Peyer's patch (tissue), 4 donors: ENCODE results near the gene RAD18. TPM values are rescaled to one million over a fixed set of nuclear protein-coding genes. Genes with fewer than 3 reads are reported as not detected.

ENCODE experiments used
- DNase-seq, 3 donors: peaks; one replicate each; pipeline ENCODE4 v3.0.0-alpha.2; 2017 to 2019
- H3K27ac ChIP-seq, 4 donors: fragments of 200-600 bp; sonication (generic); one replicate each; pipeline ENCODE4 v1.5.1; 2016 to 2019
- H3K27me3 ChIP-seq, 2 donors: fragments of 200-600 bp; sonication (generic); one replicate each; pipeline ENCODE4 v1.5.1; 2019
- H3K36me3 ChIP-seq, 3 donors: fragments of 200-600 bp; sonication (generic); one replicate each; pipeline ENCODE4 v1.5.1; 2016 to 2019
- H3K4me1 ChIP-seq, 4 donors: fragments of 200-600 bp; sonication (generic); one replicate each; pipeline ENCODE4 v1.5.1; 2016 to 2019
- H3K4me3 ChIP-seq, 4 donors: fragments of 200-600 bp; sonication (generic); 1 replicate in 3 of 4; 2 replicates in 1 of 4; pipeline ENCODE4 v1.5.1; 2016 to 2019; ENCODE audit warnings: mild to moderate bottlenecking in 1 of 4
- H3K9me3 ChIP-seq, 4 donors: fragments of 200-600 bp; sonication (generic); one replicate each; pipeline ENCODE4 v1.5.1; 2016 to 2019; ENCODE audit warnings: mild to moderate bottlenecking in 1 of 4
- CTCF ChIP-seq, 6 experiments: fragments of 450-650 bp in 4 of 6; fragments of 200-600 bp in 2 of 6; sonication (generic) in 1 of 6; IDR thresholded peaks; one replicate each; pipeline ENCODE4 v1.5.1; 2017 to 2019; ENCODE audit warnings: antibody characterized with exemption in 6 of 6, mild to moderate bottlenecking in 3 of 6, moderate library complexity in 1 of 6
- POLR2A ChIP-seq, 2 donors: fragments of 450-650 bp; IDR thresholded peaks; one replicate each; pipeline ENCODE4 v1.5.1; 2017; ENCODE audit warnings: antibody characterized with exemption in 2 of 2, mild to moderate bottlenecking in 2 of 2, moderate library complexity in 2 of 2
- total RNA-seq, 4 donors: library from RNA; depleted of rRNA; stranded (reverse); fragments of >200 nt; gene quantifications; one replicate each; pipeline ENCODE4 v1.1.0, GENCODE V29; 2016

RAD18 gene
- total RNA-seq, 4 donors from 2014 or later, result 6.5 to 26.4 (median 10.3) TPM

- Histone ChIP-seq H3K27me3 (no peaks in the 10 kb centered on the region), H3K4me1 (no peaks in the 10 kb centered on the region), H3K36me3 (no peaks in the 10 kb centered on the region), H3K9me3 (no peaks in the 10 kb centered on the region), H3K4me3 (no peak overlapping the region), H3K27ac (no peak overlapping the region)
- TF ChIP-seq POLR2A (IDR thresholded peaks at IDR 0.05) (no peak), CTCF (IDR thresholded peaks at IDR 0.05) (no peak)
- DNase-seq, result no peak
These were observed 110.8 kb downstream of the RAD18 start for GRCh38 chr3:8852511-8852910.

- Histone ChIP-seq H3K4me1 (no peaks in the 10 kb centered on the region), H3K27ac (no peak overlapping the region), H3K9me3 (no peaks in the 10 kb centered on the region), H3K4me3 (no peak overlapping the region), H3K36me3 (no peaks in the 10 kb centered on the region), H3K27me3 (no peaks in the 10 kb centered on the region)
- no peak for DNase-seq
- no peak for TF ChIP-seq CTCF (IDR thresholded peaks at IDR 0.05)
- TF ChIP-seq POLR2A (IDR thresholded peaks at IDR 0.05), result no peak
These were observed 111.6 kb downstream of the RAD18 start for GRCh38 chr3:8851703-8852102.

DNA sequence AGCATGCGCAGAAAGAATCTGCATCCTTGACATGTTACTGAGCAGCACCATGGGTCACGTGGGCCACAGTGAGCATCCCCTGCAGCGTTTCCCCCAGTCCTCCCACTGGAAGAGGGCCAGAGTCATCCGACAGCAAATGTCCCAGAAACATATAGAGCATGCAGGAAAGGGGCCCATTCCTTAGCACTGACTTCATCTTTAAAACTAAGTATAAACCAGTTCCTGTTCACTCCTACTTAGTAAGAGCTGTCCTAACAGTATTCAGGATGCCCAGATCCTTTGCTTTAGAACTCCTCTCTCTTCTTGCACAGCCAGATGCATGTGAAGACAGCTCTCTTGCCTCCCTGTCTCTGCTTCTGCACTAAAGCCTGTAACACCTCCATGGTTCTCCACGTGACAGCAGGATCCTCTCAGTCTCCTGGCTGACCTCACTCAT, 114.6 kb downstream of the RAD18 start:
- DNase-seq, result no peak
- no peaks in the 10 kb centered on the region for H3K9me3 ChIP-seq
- no peak overlapping the region for H3K4me3 ChIP-seq
- no peak overlapping the region for H3K27ac ChIP-seq
- no peak for TF ChIP-seq POLR2A (IDR thresholded peaks at IDR 0.05)
- no peak for TF ChIP-seq CTCF (IDR thresholded peaks at IDR 0.05)
- no peaks in the 10 kb centered on the region for H3K36me3 ChIP-seq
- no peaks in the 10 kb centered on the region for H3K4me1 ChIP-seq
- H3K27me3 ChIP-seq, result no peaks in the 10 kb centered on the region

DNA sequence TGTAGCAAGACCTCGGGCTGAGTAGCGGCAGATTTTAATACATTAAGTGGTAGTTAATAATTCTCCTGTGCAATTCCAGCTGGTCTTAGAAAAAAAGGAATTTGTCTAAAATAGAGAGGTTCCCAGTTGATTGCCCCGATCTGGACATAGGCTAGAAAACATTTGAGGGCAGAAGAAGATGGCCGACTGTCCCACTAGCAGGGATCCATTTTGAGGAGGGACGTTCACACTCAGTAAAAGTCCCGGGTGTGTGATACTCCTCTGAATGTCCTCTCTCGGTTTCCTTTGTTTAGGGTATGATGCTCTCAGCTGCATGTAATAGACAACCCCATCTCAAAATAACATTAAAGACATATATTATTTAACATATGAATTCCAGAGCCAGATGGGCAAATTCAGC, 116.0 kb downstream of the RAD18 start:
- no peaks in the 10 kb centered on the region for H3K4me1 ChIP-seq
- no peak overlapping the region for H3K27ac ChIP-seq
- no peaks in the 10 kb centered on the region for H3K9me3 ChIP-seq
- H3K4me3 ChIP-seq, result no peak overlapping the region
- H3K27me3 ChIP-seq, result no peaks in the 10 kb centered on the region
- no peaks in the 10 kb centered on the region for H3K36me3 ChIP-seq
- TF ChIP-seq POLR2A (IDR thresholded peaks at IDR 0.05), result no peak
- no peak for TF ChIP-seq CTCF (IDR thresholded peaks at IDR 0.05)
- no peak for DNase-seq

GRCh38 chr3:8846176-8846575, 117.1 kb downstream of the RAD18 start:
- H3K9me3 ChIP-seq, result no peaks in the 10 kb centered on the region
- TF ChIP-seq CTCF (IDR thresholded peaks at IDR 0.05) (no peak), POLR2A (IDR thresholded peaks at IDR 0.05) (no peak)
- no peak for DNase-seq
- no peak overlapping the region for H3K27ac ChIP-seq
- H3K27me3 ChIP-seq, result no peaks in the 10 kb centered on the region
- H3K4me3 ChIP-seq, result no peak overlapping the region
- H3K36me3 ChIP-seq, result no peaks in the 10 kb centered on the region
- H3K4me1 ChIP-seq, result no peaks in the 10 kb centered on the region

DNA sequence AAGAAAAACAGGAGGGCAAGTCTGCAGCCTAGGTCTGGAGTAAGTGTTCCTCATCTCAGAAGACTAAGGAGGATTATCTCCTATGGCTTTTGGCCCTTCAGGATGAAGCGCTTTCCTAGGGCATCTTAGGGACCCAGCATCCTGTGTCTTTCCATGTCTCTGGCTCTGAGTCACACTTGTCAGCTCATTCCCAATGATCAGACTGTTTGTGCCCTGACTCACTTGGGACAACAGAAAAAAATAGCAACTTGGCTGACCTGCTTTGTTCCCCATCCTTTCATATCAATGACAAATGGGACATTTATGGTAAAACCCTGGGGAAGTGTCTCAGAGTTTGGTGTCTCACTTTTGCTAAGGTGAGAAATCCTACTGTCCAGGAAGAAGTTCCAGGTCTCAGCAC, 117.6 kb downstream of the RAD18 start:
- Histone ChIP-seq H3K4me1 (no peaks in the 10 kb centered on the region), H3K36me3 (no peaks in the 10 kb centered on the region), H3K4me3 (no peak overlapping the region), H3K9me3 (no peaks in the 10 kb centered on the region), H3K27me3 (no peaks in the 10 kb centered on the region), H3K27ac (no peak overlapping the region)
- TF ChIP-seq CTCF (IDR thresholded peaks at IDR 0.05), result no peak
- no peak for DNase-seq
